ENCODE data around the gene KCNIP1. TPM values are rescaled to one million over a fixed set of nuclear protein-coding genes. Genes with fewer than 3 reads are reported as not detected.

The KCNIP1 gene
- polyA plus RNA-seq, 1 of the 3 experiments (the other 2 are of a cell fraction) = 1.3 TPM

DNA sequence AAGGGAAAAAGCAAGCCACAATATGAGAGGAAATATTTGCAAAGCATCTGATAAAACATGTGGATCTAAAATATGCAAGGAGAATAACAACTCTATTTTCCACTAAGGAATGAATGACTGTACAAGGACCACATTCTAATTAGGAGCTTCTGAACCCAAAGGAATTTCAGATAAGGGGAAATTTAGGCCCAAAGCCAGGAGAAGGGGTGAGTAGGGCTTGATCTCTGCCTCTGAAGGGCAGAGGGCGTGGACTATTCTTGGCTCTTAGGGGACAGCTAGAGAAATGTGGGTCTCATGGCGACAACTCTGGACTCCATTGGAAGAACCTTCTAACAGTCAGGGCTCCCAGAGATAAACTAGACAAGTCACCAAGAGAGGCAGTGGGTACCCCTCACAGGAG lies 147.0 kb downstream of the KCNIP1 start (continued):
- TF ChIP-seq, protein P1, sequence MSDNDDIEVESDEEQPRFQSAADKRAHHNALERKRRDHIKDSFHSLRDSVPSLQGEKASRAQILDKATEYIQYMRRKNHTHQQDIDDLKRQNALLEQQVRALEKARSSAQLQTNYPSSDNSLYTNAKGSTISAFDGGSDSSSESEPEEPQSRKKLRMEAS (IDR thresholded peaks at IDR 0.05; ENCODE audit: low read depth) = no peak
- no peak for TF ChIP-seq POLR2AphosphoS5 (IDR thresholded peaks at IDR 0.05; ENCODE audit: low read depth, low read length)
- no peak for TF ChIP-seq MXI1 (IDR thresholded peaks at IDR 0.05; ENCODE audit: low read depth, low read length)
- TF ChIP-seq SMC3 (IDR thresholded peaks at IDR 0.05; ENCODE audit: low read depth, low read length) = no peak
- no peak for TF ChIP-seq RCOR1 (IDR thresholded peaks at IDR 0.05; ENCODE audit: low read length)

DNA sequence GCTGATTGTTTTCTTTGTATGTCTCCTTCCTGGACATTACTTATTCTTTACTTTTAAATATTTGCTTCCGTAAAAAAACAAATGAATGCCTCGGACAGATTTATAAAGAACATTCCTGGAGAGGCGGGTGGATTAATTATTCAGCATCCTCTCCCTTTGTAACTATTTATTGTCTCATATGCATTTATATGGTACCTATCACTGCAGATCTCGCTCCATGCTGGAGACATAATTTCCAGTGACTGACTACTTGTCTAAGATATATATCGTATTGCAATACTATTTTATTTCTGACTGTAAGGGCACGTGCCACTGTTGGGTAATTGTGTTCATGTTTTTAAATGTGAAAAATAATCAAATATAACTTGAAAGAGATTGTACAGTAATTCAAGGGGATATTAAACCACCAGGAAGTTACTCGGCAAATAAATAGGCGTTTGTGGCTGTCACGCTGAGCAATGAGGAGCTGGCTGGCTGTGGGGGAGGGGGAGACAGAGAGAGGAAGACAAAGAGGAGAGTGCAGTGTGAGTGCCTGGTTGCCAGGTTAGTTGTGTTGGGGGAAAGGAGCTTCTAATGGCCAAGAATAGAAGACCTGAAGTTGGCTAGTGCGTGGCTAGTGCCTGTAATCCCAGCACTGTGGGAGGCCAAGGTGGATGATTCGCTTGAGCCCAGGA lies 147.9 kb downstream of the KCNIP1 start:
- no peak for TF ChIP-seq GABPA (IDR thresholded peaks at IDR 0.05; ENCODE audit: low read depth)
- TF ChIP-seq, protein P2, sequence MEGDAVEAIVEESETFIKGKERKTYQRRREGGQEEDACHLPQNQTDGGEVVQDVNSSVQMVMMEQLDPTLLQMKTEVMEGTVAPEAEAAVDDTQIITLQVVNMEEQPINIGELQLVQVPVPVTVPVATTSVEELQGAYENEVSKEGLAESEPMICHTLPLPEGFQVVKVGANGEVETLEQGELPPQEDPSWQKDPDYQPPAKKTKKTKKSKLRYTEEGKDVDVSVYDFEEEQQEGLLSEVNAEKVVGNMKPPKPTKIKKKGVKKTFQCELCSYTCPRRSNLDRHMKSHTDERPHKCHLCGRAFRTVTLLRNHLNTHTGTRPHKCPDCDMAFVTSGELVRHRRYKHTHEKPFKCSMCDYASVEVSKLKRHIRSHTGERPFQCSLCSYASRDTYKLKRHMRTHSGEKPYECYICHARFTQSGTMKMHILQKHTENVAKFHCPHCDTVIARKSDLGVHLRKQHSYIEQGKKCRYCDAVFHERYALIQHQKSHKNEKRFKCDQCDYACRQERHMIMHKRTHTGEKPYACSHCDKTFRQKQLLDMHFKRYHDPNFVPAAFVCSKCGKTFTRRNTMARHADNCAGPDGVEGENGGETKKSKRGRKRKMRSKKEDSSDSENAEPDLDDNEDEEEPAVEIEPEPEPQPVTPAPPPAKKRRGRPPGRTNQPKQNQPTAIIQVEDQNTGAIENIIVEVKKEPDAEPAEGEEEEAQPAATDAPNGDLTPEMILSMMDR (IDR thresholded peaks at IDR 0.05) = no peak
- TF ChIP-seq MEF2A (IDR thresholded peaks at IDR 0.05; ENCODE audit: borderline replicate concordance, low read depth) = no peak
- no peak overlapping the region for H3K27ac ChIP-seq (ENCODE audit: low read depth in 2 of 2, low read length in 1 of 2)
- POLR2A ChIA-PET = no interaction called here
- no peaks in the 10 kb centered on the region for H3K9me2 ChIP-seq
- H2AFZ ChIP-seq (ENCODE audit: low read depth) = no peak overlapping the region
- CTCF ChIA-PET = interaction anchor here (0.6 to 1.9 kb wide), 7 partner anchors 10 to 235 kb away, joined by 3 to 13 read pairs (median 3); no protein-coding TSS in a partner anchor
- DNase-seq = no peak
- no peak overlapping the region for H3K4me3 ChIP-seq (ENCODE audit: low read depth in 2 of 2, low read length in 1 of 2)
- WGBS (ENCODE audit: low lambda C conversion rate) = 83% methylated on average over 11 of the region's 11 CpGs
- H3K4me2 ChIP-seq = no peak overlapping the region
- H3F3A ChIP-seq (replicated peaks; ENCODE audit: insufficient read depth) = no peaks in the 10 kb centered on the region
- H3K27me3 ChIP-seq (ENCODE audit: insufficient read depth) = peaks cover 4% of the 10 kb centered on the region; the same call in 1 of the 2 replicates
- H3K36me3 ChIP-seq (replicated peaks in 1 of 2; ENCODE audit: control insufficient read depth in 1 of 2, insufficient read depth in 2 of 2, low read length in 1 of 2) = no peaks in the 10 kb centered on the region
- H3K79me2 ChIP-seq (ENCODE audit: insufficient read depth) = no peaks in the 10 kb centered on the region
- no peaks in the 10 kb centered on the region for H3K4me1 ChIP-seq (ENCODE audit: control insufficient read depth in 1 of 2, insufficient read depth in 2 of 2, low read depth in 1 of 2, low read length in 1 of 2)
- no peak overlapping the region for H3K9ac ChIP-seq
- no peaks in the 10 kb centered on the region for H3K9me3 ChIP-seq
- H4K20me1 ChIP-seq (ENCODE audit: insufficient read depth) = no peaks in the 10 kb centered on the region

DNA sequence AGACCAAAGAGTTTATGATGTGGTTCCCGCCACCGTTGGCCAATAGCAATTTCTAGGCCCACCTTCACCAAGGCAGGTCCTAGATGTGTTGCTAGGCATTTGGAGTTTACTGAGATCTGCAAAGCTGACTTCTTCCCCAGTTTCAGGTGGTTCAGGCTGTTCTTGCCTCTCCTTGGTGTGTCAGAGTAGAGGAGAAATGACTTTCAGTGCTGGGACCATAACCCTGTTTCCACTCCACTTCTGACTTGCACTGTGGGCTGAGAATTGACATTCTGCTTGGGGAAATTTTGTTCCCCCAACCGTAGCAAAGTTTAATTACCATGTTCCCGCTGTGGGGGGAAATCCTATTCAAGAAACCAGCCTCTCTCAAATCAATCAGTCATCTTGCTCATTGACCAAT lies 151.7 kb downstream of the KCNIP1 start:
- Histone ChIP-seq H3K9ac (no peak overlapping the region), H3K4me3 (ENCODE audit: low read depth in 2 of 2, low read length in 1 of 2) (no peak overlapping the region), H3K27me3 (ENCODE audit: insufficient read depth) (peaks cover 4% of the 10 kb centered on the region; the same call in 1 of the 2 replicates), H3F3A (replicated peaks; ENCODE audit: insufficient read depth) (no peaks in the 10 kb centered on the region), H3K36me3 (replicated peaks in 1 of 2; ENCODE audit: control insufficient read depth in 1 of 2, insufficient read depth in 2 of 2, low read length in 1 of 2) (no peaks in the 10 kb centered on the region), H3K79me2 (ENCODE audit: insufficient read depth) (no peaks in the 10 kb centered on the region), H3K9me3 (no peaks in the 10 kb centered on the region), H3K9me2 (no peaks in the 10 kb centered on the region), H3K4me1 (ENCODE audit: control insufficient read depth in 1 of 2, insufficient read depth in 2 of 2, low read depth in 1 of 2, low read length in 1 of 2) (no peaks in the 10 kb centered on the region), H2AFZ (ENCODE audit: low read depth) (no peak overlapping the region), H3K4me2 (no peak overlapping the region), H3K27ac (ENCODE audit: low read depth in 2 of 2, low read length in 1 of 2) (no peak overlapping the region), H4K20me1 (ENCODE audit: insufficient read depth) (no peaks in the 10 kb centered on the region)
- CTCF ChIA-PET = interaction anchor here (1.0 kb wide), 1 partner anchor 16 kb away, joined by 3 read pairs; no protein-coding TSS in a partner anchor
- WGBS (ENCODE audit: low lambda C conversion rate) = 64% methylated on average over 4 of the region's 4 CpGs
- DNase-seq = no peak
- POLR2A ChIA-PET = no interaction called here
- TF ChIP-seq, protein P2 (IDR thresholded peaks at IDR 0.05) = no peak
- no peak for TF ChIP-seq FOXM1 (IDR thresholded peaks at IDR 0.05; ENCODE audit: low read depth)
- no peak for TF ChIP-seq GATA2 (CRISPR knock-in tag; IDR thresholded peaks at IDR 0.05)
- no peak for TF ChIP-seq NFIC (IDR thresholded peaks at IDR 0.05; ENCODE audit: borderline replicate concordance)
- TF ChIP-seq MXI1 (IDR thresholded peaks at IDR 0.05; ENCODE audit: low read depth, low read length) = no peak
- TF ChIP-seq EP300 (IDR thresholded peaks at IDR 0.05; ENCODE audit: borderline replicate concordance in 1 of 2, low read depth in 1 of 2, low read length in 1 of 2) = no peak
- TF ChIP-seq POLR2AphosphoS5 (IDR thresholded peaks at IDR 0.05; ENCODE audit: low read depth, low read length) = no peak
- TF ChIP-seq, protein P3, sequence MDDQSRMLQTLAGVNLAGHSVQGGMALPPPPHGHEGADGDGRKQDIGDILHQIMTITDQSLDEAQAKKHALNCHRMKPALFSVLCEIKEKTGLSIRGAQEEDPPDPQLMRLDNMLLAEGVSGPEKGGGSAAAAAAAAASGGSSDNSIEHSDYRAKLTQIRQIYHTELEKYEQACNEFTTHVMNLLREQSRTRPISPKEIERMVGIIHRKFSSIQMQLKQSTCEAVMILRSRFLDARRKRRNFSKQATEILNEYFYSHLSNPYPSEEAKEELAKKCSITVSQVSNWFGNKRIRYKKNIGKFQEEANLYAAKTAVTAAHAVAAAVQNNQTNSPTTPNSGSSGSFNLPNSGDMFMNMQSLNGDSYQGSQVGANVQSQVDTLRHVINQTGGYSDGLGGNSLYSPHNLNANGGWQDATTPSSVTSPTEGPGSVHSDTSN (IDR thresholded peaks at IDR 0.05) = no peak
- TF ChIP-seq SIN3A (IDR thresholded peaks at IDR 0.05; ENCODE audit: borderline replicate concordance, low read depth, low read length) = no peak
- no peak for TF ChIP-seq CHD2 (IDR thresholded peaks at IDR 0.05; ENCODE audit: low read length, partially characterized antibody)
- TF ChIP-seq TEAD4 (IDR thresholded peaks at IDR 0.05; ENCODE audit: borderline replicate concordance, insufficient read depth) = no peak
- no peak for TF ChIP-seq MEF2A (IDR thresholded peaks at IDR 0.05; ENCODE audit: borderline replicate concordance, low read depth)
- TF ChIP-seq YY1 (IDR thresholded peaks at IDR 0.05; ENCODE audit: low read depth) = no peak

All from SK-N-SH (cell line).